ENCODE data around the gene TMEM169.
A peak's percentile ranks its signal among the peaks of the same experiment; 100 is the strongest.

Gene TMEM169

GRCh38 chr2:216112926-216113325 lies 31.2 kb downstream of the TMEM169 start:
- H3K4me3 ChIP-seq (ENCODE audit: control insufficient read depth, low read depth, low read length), result no peak overlapping the region
- DNase-seq (ENCODE audit: low read depth), result no peak
- TF ChIP-seq CTCF (IDR thresholded peaks at IDR 0.05; ENCODE audit: control insufficient read depth, insufficient read depth, low read depth, low read length, missing control alignments), result no peak

GRCh38 chr2:216113572-216113971 lies 31.9 kb downstream of the TMEM169 start:
- DNase-seq (ENCODE audit: low read depth), result no peak

GRCh38 chr2:216114382-216114713 lies 32.6 kb downstream of the TMEM169 start:
- H3K4me3 ChIP-seq (ENCODE audit: control insufficient read depth, low read depth, low read length), result no peak overlapping the region
- TF ChIP-seq CTCF (IDR thresholded peaks at IDR 0.05; ENCODE audit: control insufficient read depth, insufficient read depth, low read depth, low read length, missing control alignments), result no peak
- no peak for DNase-seq (ENCODE audit: low read depth)

More at GRCh38 chr2:216113572-216113971, 31.9 kb downstream of the TMEM169 start:
- TF ChIP-seq CTCF (IDR thresholded peaks at IDR 0.05; ENCODE audit: control insufficient read depth, insufficient read depth, low read depth, low read length, missing control alignments), result no peak
- H3K4me3 ChIP-seq (ENCODE audit: control insufficient read depth, low read depth, low read length), result no peak overlapping the region

GRCh38 chr2:216114714-216115531 lies 33.2 kb downstream of the TMEM169 start:
- peak overlapping the region; percentile 38 for H3K4me3 ChIP-seq (ENCODE audit: control insufficient read depth, low read depth, low read length)
- peak; percentile 96 for DNase-seq (ENCODE audit: low read depth)
- TF ChIP-seq CTCF (IDR thresholded peaks at IDR 0.05; ENCODE audit: control insufficient read depth, insufficient read depth, low read depth, low read length, missing control alignments), result peak; percentile 79

GRCh38 chr2:216116418-216116817 lies 34.7 kb downstream of the TMEM169 start:
- no peak overlapping the region for H3K4me3 ChIP-seq (ENCODE audit: control insufficient read depth, low read depth, low read length)
- DNase-seq (ENCODE audit: low read depth), result no peak
- no peak for TF ChIP-seq CTCF (IDR thresholded peaks at IDR 0.05; ENCODE audit: control insufficient read depth, insufficient read depth, low read depth, low read length, missing control alignments)

GRCh38 chr2:216117561-216118340 lies 36.0 kb downstream of the TMEM169 start:
- no peak for DNase-seq (ENCODE audit: low read depth)

More at GRCh38 chr2:216117561-216118340, 36.0 kb downstream of the TMEM169 start:
- TF ChIP-seq CTCF (IDR thresholded peaks at IDR 0.05; ENCODE audit: control insufficient read depth, insufficient read depth, low read depth, low read length, missing control alignments), result no peak
- H3K4me3 ChIP-seq (ENCODE audit: control insufficient read depth, low read depth, low read length), result no peak overlapping the region

Measured in AG09309 (cell line).